ENCODE data around the gene SMURF2. TPM values are rescaled to one million over a fixed set of nuclear protein-coding genes. Genes with fewer than 3 reads are reported as not detected.

The SMURF2 gene
- total RNA-seq, 4 donors from 2014 or later: 13.2 to 21.0 (median 20.5) TPM

GRCh38 chr17:64527914-64528313 lies 134.2 kb downstream of the SMURF2 start:
- H3K4me3 ChIP-seq (ENCODE audit: low read depth, poor library complexity, severe bottlenecking): no peak overlapping the region
- DNase-seq (ENCODE audit: low spot score in 2 of 2): no peak
- no peak for TF ChIP-seq CTCF (IDR thresholded peaks at IDR 0.05)
- no peak for TF ChIP-seq POLR2A (IDR thresholded peaks at IDR 0.05)
- WGBS, 2 donors: 88 to 95% methylated on average over 2 of the region's 2 CpGs
- intact Hi-C loops (cut with DNase I; ENCODE audit: low total_unique reads): no loop called here

GRCh38 chr17:64520359-64520758 lies 141.7 kb downstream of the SMURF2 start:
- intact Hi-C loops (cut with DNase I; ENCODE audit: low total_unique reads): no loop called here
- no peak overlapping the region for H3K4me3 ChIP-seq (ENCODE audit: low read depth, poor library complexity, severe bottlenecking)
- DNase-seq (ENCODE audit: low spot score in 2 of 2): no peak
- no peak for TF ChIP-seq POLR2A (IDR thresholded peaks at IDR 0.05)
- WGBS, 2 donors: 92 to 94% methylated on average over 6 of the region's 6 CpGs

- DNase-seq (ENCODE audit: low spot score in 2 of 2): no peak
- no peak for TF ChIP-seq POLR2A (IDR thresholded peaks at IDR 0.05)
- no peak for TF ChIP-seq CTCF (IDR thresholded peaks at IDR 0.05)
- intact Hi-C loops (cut with DNase I; ENCODE audit: low total_unique reads): no loop called here
- no peak overlapping the region for H3K4me3 ChIP-seq (ENCODE audit: low read depth, poor library complexity, severe bottlenecking)
- 92 to 95% methylated on average over 6 of the region's 6 CpGs for WGBS, 2 donors
Measured at GRCh38 chr17:64519601-64520000, 142.5 kb downstream of the SMURF2 start.

GRCh38 chr17:64515829-64516228 lies 146.3 kb downstream of the SMURF2 start:
- intact Hi-C loops (cut with DNase I; ENCODE audit: low total_unique reads): no loop called here
- no peak overlapping the region for H3K4me3 ChIP-seq (ENCODE audit: low read depth, poor library complexity, severe bottlenecking)
- WGBS, 2 donors: 93 to 94% methylated on average over 1 of the region's 1 CpG
- TF ChIP-seq POLR2A (IDR thresholded peaks at IDR 0.05) (no peak), CTCF (IDR thresholded peaks at IDR 0.05) (no peak)
- DNase-seq (ENCODE audit: low spot score in 2 of 2): no peak

- intact Hi-C loops (cut with DNase I; ENCODE audit: low total_unique reads): no loop called here
- no peak for DNase-seq (ENCODE audit: low spot score in 2 of 2)
- no peak overlapping the region for H3K4me3 ChIP-seq (ENCODE audit: low read depth, poor library complexity, severe bottlenecking)
- no peak for TF ChIP-seq CTCF (IDR thresholded peaks at IDR 0.05)
- no peak for TF ChIP-seq POLR2A (IDR thresholded peaks at IDR 0.05)
- WGBS, 2 donors: 83 to 88% methylated on average over 2 of the region's 2 CpGs
Measured at GRCh38 chr17:64515419-64515818, 146.7 kb downstream of the SMURF2 start.

GRCh38 chr17:64509179-64509578 lies 152.9 kb downstream of the SMURF2 start:
- DNase-seq (ENCODE audit: low spot score in 2 of 2): no peak
- WGBS, 2 donors: 90 to 93% methylated on average over 6 of the region's 6 CpGs
- H3K4me3 ChIP-seq (ENCODE audit: low read depth, poor library complexity, severe bottlenecking): no peak overlapping the region
- TF ChIP-seq POLR2A (IDR thresholded peaks at IDR 0.05) (no peak), CTCF (IDR thresholded peaks at IDR 0.05) (no peak)
- intact Hi-C loops (cut with DNase I; ENCODE audit: low total_unique reads): no loop called here
